Heart right ventricle (tissue), 16 donors: ENCODE measurements around the gene NEU1. TPM values are rescaled to one million over a fixed set of nuclear protein-coding genes. Genes with fewer than 3 reads are reported as not detected.
A peak's percentile ranks its signal among the peaks of the same experiment; 100 is the strongest.
"Not testable (repeated sequence)": the region's sequence is repeated elsewhere in the genome, so short reads cannot be mapped to it uniquely, and the experiment has no call there.

Experiments
- ATAC-seq, 8 donors: fragments of 200-7000 bp; cut with Tn5 transposase; one replicate each; pipeline ENCODE4 v1.9.1; 2020; ENCODE audit warnings: mild to moderate bottlenecking in 8 of 8, moderate library complexity in 8 of 8, moderate number of reproducible peaks in 1 of 8
- DNase-seq, 2 donors: peaks; one replicate each; pipeline ENCODE4 v3.0.0-alpha.2; 2020
- H3K27ac ChIP-seq, 10 donors: fragments of 200-600 bp; sonication (generic) in 2 of 10; one replicate each; pipeline versions ENCODE4 v1.5.0 to v1.8.0; 2020 to 2022; ENCODE audit warnings: mild to moderate bottlenecking in 3 of 10
- H3K27me3 ChIP-seq, 7 donors: fragments of 200-600 bp; one replicate each; pipeline ENCODE4 v1.8.0; 2021 to 2022; ENCODE audit warnings: mild to moderate bottlenecking in 2 of 7
- H3K36me3 ChIP-seq, 9 donors: fragments of 200-600 bp; sonication (generic) in 1 of 9; one replicate each; pipeline versions ENCODE4 v1.5.0 to v1.8.0; 2020 to 2022; ENCODE audit warnings: mild to moderate bottlenecking in 2 of 9
- H3K4me1 ChIP-seq, 9 donors: fragments of 200-600 bp; sonication (generic) in 1 of 9; one replicate each; pipeline versions ENCODE4 v1.5.0 to v1.8.0; 2020 to 2022; ENCODE audit warnings: mild to moderate bottlenecking in 4 of 9
- H3K4me3 ChIP-seq, 10 donors: fragments of 200-600 bp; sonication (generic) in 2 of 10; one replicate each; pipeline versions ENCODE4 v1.5.0 to v1.8.0; 2020 to 2022; ENCODE audit warnings: mild to moderate bottlenecking in 7 of 10, moderate library complexity in 2 of 10
- H3K9me3 ChIP-seq, 11 donors: fragments of 200-600 bp in 10 of 11; sonication (generic) in 2 of 11; one replicate each; pipeline versions ENCODE4 v1.5.0 to v1.8.0; 2013 to 2022; ENCODE audit warnings: mild to moderate bottlenecking in 2 of 11, control low read depth in 1 of 11, moderate library complexity in 1 of 11
- WGBS, 2 donors: extraction: QIAGEN DNeasy Blood & Tissue Kit; methylation state at CpG; one replicate each; pipeline ENCODE4 v1.1.7; 2013; ENCODE audit warnings: inconsistent platforms in 1 of 2; 5-methylcytosine and 5-hydroxymethylcytosine counted together
- intact Hi-C, 10 donors: fragments of 100-400 bp; cut with DNase I; formaldehyde crosslinking; loops; one replicate each; pipeline versions ENCODE4 v1.11.1 to v1.14.2; 2022
- long read RNA-seq, 3 donors: library from polyadenylated mRNA; unstranded; transcript quantifications; one replicate each; pipeline ENCODE4 v2.0.0, GENCODE V29; 2020 to 2021
- polyA plus RNA-seq, 2 donors: library from polyadenylated mRNA; stranded (reverse); fragments of 200-250 nt; gene quantifications; one replicate each; pipeline ENCODE4 v1.2.3, GENCODE V29; 2013
- total RNA-seq, 10 donors: library from RNA; stranded (reverse); fragmentation: NEBNext Ultra II Directional in 3 of 10; extraction: Animal tissue kit (Norgen Biotek cat#: 25700) in 3 of 10; gene quantifications; one replicate each; pipeline versions ENCODE4 v1.2.1 to v1.2.4, GENCODE V29; 2021 to 2023
- TF ChIP-seq, protein P1 (sequence below), 9 donors: fragments of 200-600 bp; sonication (generic) in 2 of 9; IDR thresholded peaks; one replicate each; pipeline versions ENCODE4 v1.5.0 to v1.8.0; 2021 to 2022; ENCODE audit warnings: antibody characterized with exemption in 9 of 9, mild to moderate bottlenecking in 5 of 9, moderate library complexity in 1 of 9
- donor health status: Arrhythmogenic right ventricular cardiomyopathy.
- donor health status: ischemic (EF 13 %, LVEDD 7.1; RV severe dilation, severe dysfunction).
- donor health status: healthy with polysubstance abuse.
- donor health status: DM: no; HTN: yes; CAD: no.
- donor health status: DM: no; HTN: no; CAD: no.
- donor health status: ischemic (EF 25% LVEDD 6.9; RV normal size, moderate dysfunction).
- donor health status: ischemic (EF 25% LVEDD 5.7; RV mildly dilated, moderate dysfunction).
- donor health status: healthy.
- donor health status: DM: yes; HTN: yes; CAD: no.
- donor health status: Ischemic cardiomyopathy.
- donor health status: ischemic (EF 35%, LVEDD 5.7; RV mildly dilated, moderate dysfunction).
- donor health status: nonischemic (EF 11% LVEDD 7.7; RV severe dilation, severe dysfunction).
- donor health status: DM: yes; HTN: yes; CAD: no.
- donor health status: PGD.
- donor health status: ischemic (EF 29% LVEDD 5.4; RV normal size, mild dysfunction).
- donor health status: nonischemic (EF 23%, LVEDD 6.1; RV moderate dilation, normal function).

Gene NEU1
- total RNA-seq = 10 to 100 TPM; 18.1 to 32.4 (median 22.3) TPM
- polyA plus RNA-seq = 10 to 100 TPM; 15.7 to 48.0 TPM
- long read RNA-seq, donor 1, transcript NEU1-206 (6 exons, 2,045 nt) = major isoform, 36 of 49 reads
- long read RNA-seq, donor 1, partial matches to known transcripts = 5 of 49 reads
- long read RNA-seq, donor 1, other reads (novel, unspliced or antisense) = 8 of 49 reads
- long read RNA-seq, donor 2, full-length matches to known transcripts = 25 of 35 reads
- long read RNA-seq, donor 2, partial matches to known transcripts = 8 of 35 reads
- long read RNA-seq, donor 2, other reads (novel, unspliced or antisense) = 2 of 35 reads
- long read RNA-seq, donor 3, transcript NEU1-206 (6 exons, 2,045 nt) = major isoform, 117 of 125 reads
- long read RNA-seq, donor 3, partial matches to known transcripts = 6 of 125 reads
- long read RNA-seq, donor 3, other reads (novel, unspliced or antisense) = 2 of 125 reads

DNA sequence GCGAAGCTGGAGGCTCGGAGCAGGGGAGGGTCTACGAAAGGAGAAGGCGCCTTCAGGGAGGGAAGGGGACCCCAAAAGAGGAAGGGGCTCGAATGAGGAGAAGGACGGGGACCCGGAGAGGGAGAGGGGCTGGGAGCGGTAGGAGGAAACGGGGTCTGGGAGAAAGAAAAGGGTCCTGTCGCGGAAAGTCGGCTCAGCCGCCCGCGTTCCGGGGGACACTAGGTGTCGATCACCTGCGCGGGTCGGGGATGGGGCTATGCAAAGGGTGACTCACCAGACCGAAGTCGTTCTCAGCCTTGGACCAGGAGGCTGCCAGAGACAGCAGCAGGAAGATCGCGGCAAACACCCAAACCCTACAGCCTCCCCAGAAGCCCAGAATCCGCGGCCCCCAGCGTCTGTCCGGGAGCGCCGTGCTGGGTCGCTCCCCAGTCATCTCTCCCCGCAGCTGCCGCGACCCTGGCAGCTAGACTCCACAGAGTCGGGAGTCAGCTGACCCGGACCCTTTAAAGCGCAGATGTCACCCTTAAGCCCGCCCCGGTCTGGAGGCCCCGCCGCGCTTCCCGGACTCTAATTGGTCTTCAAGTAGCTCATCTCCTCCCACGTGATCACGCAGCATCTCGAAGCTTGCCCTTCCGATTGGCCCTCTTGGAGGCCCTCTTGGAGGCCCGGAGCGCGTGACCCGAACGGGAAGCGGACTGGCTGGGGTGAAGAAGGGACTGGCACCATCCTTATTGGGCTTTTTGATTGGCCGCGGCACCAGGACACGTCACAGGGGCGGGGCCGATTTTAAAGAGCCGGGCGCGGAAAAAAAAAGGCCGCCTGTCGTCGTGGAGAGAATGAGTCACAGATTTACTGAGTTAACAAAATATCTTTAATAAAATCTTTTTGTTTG, at the start of gene NEU1:
NEU1 (minus strand) TSS at position 478 of the 892 bp plus-strand sequence; CDS start at position 433, 45 bp downstream.
- TF ChIP-seq, protein P1, sequence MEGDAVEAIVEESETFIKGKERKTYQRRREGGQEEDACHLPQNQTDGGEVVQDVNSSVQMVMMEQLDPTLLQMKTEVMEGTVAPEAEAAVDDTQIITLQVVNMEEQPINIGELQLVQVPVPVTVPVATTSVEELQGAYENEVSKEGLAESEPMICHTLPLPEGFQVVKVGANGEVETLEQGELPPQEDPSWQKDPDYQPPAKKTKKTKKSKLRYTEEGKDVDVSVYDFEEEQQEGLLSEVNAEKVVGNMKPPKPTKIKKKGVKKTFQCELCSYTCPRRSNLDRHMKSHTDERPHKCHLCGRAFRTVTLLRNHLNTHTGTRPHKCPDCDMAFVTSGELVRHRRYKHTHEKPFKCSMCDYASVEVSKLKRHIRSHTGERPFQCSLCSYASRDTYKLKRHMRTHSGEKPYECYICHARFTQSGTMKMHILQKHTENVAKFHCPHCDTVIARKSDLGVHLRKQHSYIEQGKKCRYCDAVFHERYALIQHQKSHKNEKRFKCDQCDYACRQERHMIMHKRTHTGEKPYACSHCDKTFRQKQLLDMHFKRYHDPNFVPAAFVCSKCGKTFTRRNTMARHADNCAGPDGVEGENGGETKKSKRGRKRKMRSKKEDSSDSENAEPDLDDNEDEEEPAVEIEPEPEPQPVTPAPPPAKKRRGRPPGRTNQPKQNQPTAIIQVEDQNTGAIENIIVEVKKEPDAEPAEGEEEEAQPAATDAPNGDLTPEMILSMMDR (IDR thresholded peaks at IDR 0.05) = no peak
- H3K36me3 ChIP-seq = peaks cover 0 to 39% (median 21%) of the 10 kb centered on the region in 9 donors
- H3K9me3 ChIP-seq = no peaks in the 10 kb centered on the region
- H3K4me1 ChIP-seq = peaks cover 8 to 29% (median 21%) of the 10 kb centered on the region in 9 donors
- H3K4me3 ChIP-seq = peak within 1 kb of the TSS; percentile 65 to 93 (median 78)
- WGBS, 2 donors = 0 to 1% methylated on average over 64 of the region's 64 CpGs
- DNase-seq = peak; percentile 99 to 100
- peak within 1 kb of the TSS; percentile 8 to 93 (median 84) for H3K27ac ChIP-seq
- intact Hi-C loops = loop anchor here in 3 of 10 donors (2.0 to 10.0 kb wide), 3 partner anchors 28 to 178 kb away; partner anchors contain the start of genes LY6G5C (in 1 of the 3) and ZBTB12 (in 1 of the 3)
- ATAC-seq = peak; percentile 97 to 99 (median 98)
- no peaks in the 10 kb centered on the region for H3K27me3 ChIP-seq

DNA sequence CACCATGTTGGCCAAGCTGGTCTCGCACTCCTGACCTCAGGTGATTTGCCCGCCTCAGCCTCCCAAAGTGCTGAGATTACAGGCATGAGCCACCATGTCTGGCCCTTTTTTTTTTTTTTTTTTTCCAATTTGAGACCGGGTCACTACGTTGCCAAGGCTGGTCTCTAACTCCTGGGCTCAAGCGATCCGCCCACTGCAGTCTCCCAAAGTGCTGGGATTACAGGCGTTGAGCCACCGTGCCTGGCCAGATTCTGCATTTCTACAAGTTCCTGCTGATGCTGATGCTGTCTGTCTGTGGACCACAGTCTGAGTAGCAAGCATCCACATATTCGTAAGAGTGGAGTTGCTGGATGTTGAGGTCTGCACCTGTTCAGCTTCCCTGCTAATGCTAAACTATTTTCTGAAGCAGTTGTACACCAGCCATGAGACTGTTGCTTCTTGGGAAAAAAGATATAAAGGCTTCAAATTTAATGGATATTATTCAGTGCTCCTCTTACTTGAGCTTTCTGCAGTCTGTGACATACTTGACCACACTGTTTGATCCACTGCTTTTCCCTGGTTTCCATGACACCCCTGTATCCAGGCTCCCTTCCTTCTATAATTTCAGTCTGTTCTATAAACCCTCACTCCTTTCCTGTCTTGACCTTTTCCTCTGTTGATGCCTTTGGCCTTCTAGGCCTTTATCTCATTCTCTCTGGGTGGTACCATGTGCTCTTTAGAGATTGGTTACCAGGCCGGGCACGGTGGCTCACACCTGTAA, 49.4 kb upstream of the NEU1 start:
- H3K27me3 ChIP-seq = peaks cover 0 to 4% (median 0%) of the 10 kb centered on the region in 7 donors
- no peak for DNase-seq
- WGBS, 2 donors = 77 to 81% methylated on average over 11 of the region's 11 CpGs
- no peak for ATAC-seq
- peaks cover 0 to 17% (median 0%) of the 10 kb centered on the region in 9 donors for H3K4me1 ChIP-seq
- H3K4me3 ChIP-seq = no peak overlapping the region
- no peaks in the 10 kb centered on the region for H3K9me3 ChIP-seq
- H3K36me3 ChIP-seq = no peaks in the 10 kb centered on the region
- intact Hi-C loops = no loop called here
- TF ChIP-seq, protein P1 (IDR thresholded peaks at IDR 0.05) = no peak
- H3K27ac ChIP-seq = no peak overlapping the region

DNA sequence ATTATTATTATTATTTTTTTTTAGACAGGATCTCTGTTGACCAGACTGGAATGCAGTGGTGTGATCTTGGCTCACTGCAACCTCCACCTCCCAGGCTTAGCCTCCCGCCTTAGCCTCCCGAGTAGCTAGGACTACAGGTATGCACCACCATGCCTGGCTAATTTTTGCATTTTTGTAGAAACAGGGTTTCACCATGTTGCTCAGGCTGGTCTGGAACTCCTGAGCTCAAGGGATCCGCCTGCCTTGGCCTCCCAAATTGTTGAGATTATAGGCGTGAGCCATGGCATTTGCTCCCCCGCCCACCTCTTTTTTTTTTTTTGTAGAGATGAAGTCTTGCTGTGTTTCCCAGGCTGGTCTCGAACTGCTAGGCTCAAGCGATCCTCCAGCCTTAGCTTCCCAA, 46.7 kb upstream of the NEU1 start:
- not testable (repeated sequence) for H3K4me3 ChIP-seq, H3K27ac ChIP-seq, H3K9me3 ChIP-seq, ATAC-seq, H3K27me3 ChIP-seq, H3K36me3 ChIP-seq, DNase-seq
- intact Hi-C loops = loop anchor here in 2 of 10 donors (10.0 kb wide), 1 partner anchor 46 kb away; the partner anchor contains the start of genes NELFE (in 2 of the 2) and SKIC2 (in 2 of the 2)
- 76 to 78% methylated on average over 7 of the region's 7 CpGs for WGBS, 2 donors
- H3K4me1 ChIP-seq = peaks cover 0 to 20% (median 0%) of the 10 kb centered on the region in 9 donors

DNA sequence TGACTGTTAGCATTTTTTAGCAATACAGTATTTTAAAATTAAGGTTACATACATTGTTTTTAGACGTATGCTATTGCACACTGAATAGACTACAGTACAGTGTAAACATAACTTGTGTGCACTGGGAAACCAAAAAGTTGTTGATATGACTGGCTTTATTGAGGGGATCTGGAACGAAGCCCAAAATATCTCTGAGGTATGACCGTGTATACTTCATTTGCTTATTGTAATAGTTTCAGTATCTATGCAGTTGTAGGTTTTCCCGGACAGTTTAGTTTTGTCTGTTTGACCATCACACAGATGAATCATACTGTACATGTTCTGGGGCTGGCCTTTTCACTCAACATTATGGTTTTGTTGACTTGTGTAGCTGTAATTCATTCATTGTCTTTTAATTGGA, 46.2 kb upstream of the NEU1 start:
- H3K9me3 ChIP-seq = no peaks in the 10 kb centered on the region
- DNase-seq (no peak), ATAC-seq (no peak)
- peaks cover 0 to 20% (median 0%) of the 10 kb centered on the region in 9 donors for H3K4me1 ChIP-seq
- H3K36me3 ChIP-seq = no peaks in the 10 kb centered on the region
- H3K4me3 ChIP-seq = no peak overlapping the region
- WGBS, 2 donors = 63 to 65% methylated on average over 4 of the region's 4 CpGs
- H3K27ac ChIP-seq = no peak overlapping the region
- intact Hi-C loops = loop anchor here in 2 of 10 donors (10.0 kb wide), 1 partner anchor 46 kb away; the partner anchor contains the start of genes NELFE (in 2 of the 2) and SKIC2 (in 2 of the 2)
- TF ChIP-seq, protein P1 (IDR thresholded peaks at IDR 0.05) = no peak
- H3K27me3 ChIP-seq = peaks cover 0 to 4% (median 0%) of the 10 kb centered on the region in 7 donors

DNA sequence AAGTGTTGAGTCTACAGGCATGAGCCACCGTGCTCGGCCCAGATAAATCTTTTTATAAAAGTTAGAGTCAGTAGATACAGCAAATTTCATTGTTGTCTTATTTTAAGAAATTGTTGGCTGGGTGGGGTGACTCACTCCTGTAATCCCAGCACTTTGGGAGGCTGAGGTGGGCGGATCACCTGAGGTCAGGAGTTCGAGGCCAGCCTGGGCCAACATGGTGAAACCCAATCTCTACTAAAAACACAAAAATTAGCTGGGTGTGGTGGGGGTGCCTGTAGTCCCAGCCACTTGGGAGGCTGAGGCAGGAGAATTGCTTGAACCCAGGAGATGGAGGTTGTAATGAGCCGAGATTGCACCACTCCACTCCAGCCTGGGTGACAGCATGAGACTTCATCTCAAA, 45.6 kb upstream of the NEU1 start:
- H3K9me3 ChIP-seq, H3K27ac ChIP-seq, ATAC-seq, H3K27me3 ChIP-seq, DNase-seq, H3K4me3 ChIP-seq, H3K36me3 ChIP-seq: not testable (repeated sequence)
- WGBS, 2 donors = 88 to 90% methylated on average over 5 of the region's 5 CpGs
- H3K4me1 ChIP-seq = peaks cover 0 to 24% (median 0%) of the 10 kb centered on the region in 9 donors
- intact Hi-C loops = loop anchor here in 2 of 10 donors (10.0 kb wide), 1 partner anchor 47 kb away; the partner anchor contains the start of genes NELFE (in 2 of the 2) and SKIC2 (in 2 of the 2)
